Measurements from ENCODE around the gene AFF2.

AFF2 gene

GRCh38 chrX:148609515-148610327 is 109.3 kb downstream of the AFF2 start:
- H3K4me3 ChIP-seq (replicated peaks in 1 of 2; ENCODE audit: low read depth in 2 of 2, low read length in 2 of 2), result no peak overlapping the region
- TF ChIP-seq, protein P1, sequence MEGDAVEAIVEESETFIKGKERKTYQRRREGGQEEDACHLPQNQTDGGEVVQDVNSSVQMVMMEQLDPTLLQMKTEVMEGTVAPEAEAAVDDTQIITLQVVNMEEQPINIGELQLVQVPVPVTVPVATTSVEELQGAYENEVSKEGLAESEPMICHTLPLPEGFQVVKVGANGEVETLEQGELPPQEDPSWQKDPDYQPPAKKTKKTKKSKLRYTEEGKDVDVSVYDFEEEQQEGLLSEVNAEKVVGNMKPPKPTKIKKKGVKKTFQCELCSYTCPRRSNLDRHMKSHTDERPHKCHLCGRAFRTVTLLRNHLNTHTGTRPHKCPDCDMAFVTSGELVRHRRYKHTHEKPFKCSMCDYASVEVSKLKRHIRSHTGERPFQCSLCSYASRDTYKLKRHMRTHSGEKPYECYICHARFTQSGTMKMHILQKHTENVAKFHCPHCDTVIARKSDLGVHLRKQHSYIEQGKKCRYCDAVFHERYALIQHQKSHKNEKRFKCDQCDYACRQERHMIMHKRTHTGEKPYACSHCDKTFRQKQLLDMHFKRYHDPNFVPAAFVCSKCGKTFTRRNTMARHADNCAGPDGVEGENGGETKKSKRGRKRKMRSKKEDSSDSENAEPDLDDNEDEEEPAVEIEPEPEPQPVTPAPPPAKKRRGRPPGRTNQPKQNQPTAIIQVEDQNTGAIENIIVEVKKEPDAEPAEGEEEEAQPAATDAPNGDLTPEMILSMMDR (IDR thresholded peaks at IDR 0.05; ENCODE audit: low read depth, low read length), result no peak
- DNase-seq (ENCODE audit: low read depth in 2 of 2), result no peak

GRCh38 chrX:148610328-148610698 is 109.9 kb downstream of the AFF2 start:
- no peak overlapping the region for H3K4me3 ChIP-seq (replicated peaks in 1 of 2; ENCODE audit: low read depth in 2 of 2, low read length in 2 of 2)
- no peak for DNase-seq (ENCODE audit: low read depth in 2 of 2)
- TF ChIP-seq, protein P1 (IDR thresholded peaks at IDR 0.05; ENCODE audit: low read depth, low read length), result no peak

DNA sequence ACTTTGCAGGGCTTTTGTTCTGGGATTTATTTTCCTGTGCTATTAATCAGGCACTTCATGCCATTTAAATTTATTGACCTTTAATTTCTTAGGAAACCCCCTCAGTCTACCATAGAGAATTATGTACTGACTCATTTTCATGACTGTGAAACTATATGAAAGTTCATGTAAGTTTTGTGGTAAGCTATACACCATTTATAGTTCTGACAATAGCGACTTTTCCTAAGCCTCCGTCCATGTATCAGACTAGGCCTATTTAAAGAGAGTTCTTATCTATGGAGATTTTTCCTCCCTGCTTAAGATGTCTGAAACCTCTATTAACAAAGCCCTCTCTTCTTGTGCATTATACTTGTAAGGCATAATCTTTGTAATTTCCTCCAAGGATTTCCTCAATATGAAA is 111.6 kb downstream of the AFF2 start:
- TF ChIP-seq, protein P1 (IDR thresholded peaks at IDR 0.05; ENCODE audit: low read depth, low read length), result no peak
- H3K4me3 ChIP-seq (replicated peaks in 1 of 2; ENCODE audit: low read depth in 2 of 2, low read length in 2 of 2), result no peak overlapping the region
- no peak for DNase-seq (ENCODE audit: low read depth in 2 of 2)

DNA sequence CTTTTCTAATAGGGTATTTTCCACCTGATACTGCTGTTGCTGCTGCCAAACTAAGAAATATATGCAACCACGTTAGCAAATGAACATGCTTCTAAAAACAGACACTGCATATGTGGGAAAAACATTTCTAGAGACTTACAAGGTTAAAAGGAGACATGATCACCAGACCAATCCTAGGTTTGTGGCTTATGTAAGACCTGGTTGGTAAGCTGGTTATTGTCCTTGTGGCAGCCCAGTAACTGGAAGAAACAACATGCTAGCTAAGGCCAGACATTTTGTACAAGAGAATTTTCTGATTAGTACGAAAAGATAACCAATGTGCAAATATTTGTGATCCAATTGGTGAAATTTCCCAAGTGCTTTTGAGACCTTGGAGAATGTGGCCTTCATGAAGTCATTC is 112.0 kb downstream of the AFF2 start:
- DNase-seq (ENCODE audit: low read depth in 2 of 2), result no peak
- H3K4me3 ChIP-seq (replicated peaks in 1 of 2; ENCODE audit: low read depth in 2 of 2, low read length in 2 of 2), result no peak overlapping the region
- TF ChIP-seq, protein P1 (IDR thresholded peaks at IDR 0.05; ENCODE audit: low read depth, low read length), result no peak

DNA sequence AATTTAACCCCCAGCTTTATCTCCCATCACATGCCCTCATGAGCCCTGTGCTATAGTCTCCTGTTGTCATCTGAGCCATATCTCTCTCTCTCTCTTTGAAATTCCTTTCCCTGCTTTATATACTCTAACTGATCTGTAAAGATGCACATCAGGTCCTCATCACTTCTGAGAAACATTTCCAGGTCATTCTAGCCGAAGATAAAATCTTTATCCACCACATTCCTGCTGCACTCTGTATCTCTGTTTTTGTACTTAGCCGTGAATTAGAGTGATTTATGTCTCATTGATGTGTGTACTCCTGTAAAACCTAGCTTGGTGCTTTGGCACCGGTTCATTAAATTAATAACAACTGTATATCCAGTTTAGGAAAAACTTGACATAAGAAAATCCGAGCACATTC is 113.2 kb downstream of the AFF2 start:
- TF ChIP-seq, protein P1 (IDR thresholded peaks at IDR 0.05; ENCODE audit: low read depth, low read length), result no peak
- no peak overlapping the region for H3K4me3 ChIP-seq (replicated peaks in 1 of 2; ENCODE audit: low read depth in 2 of 2, low read length in 2 of 2)
- DNase-seq (ENCODE audit: low read depth in 2 of 2), result no peak

DNA sequence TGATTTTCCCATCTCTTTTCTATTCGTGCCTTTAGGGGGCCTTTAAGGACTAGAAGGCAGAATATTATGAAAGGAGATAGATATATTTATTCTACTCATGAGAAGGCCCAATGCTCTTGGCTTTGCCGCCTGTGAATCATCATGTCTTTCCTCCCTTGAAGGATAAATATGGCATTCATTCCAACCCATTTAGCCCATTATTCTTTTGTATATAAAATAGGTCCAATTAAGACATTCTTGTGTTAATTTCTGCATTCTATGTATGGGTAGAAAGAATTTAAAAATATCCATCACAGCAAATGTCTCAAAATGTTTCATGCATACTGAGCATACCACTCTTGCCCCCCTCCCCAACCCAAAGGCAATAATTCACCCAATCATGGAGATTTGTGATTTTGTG is 115.1 kb downstream of the AFF2 start:
- no peak for DNase-seq (ENCODE audit: low read depth in 2 of 2)
- H3K4me3 ChIP-seq (replicated peaks in 1 of 2; ENCODE audit: low read depth in 2 of 2, low read length in 2 of 2), result no peak overlapping the region
- TF ChIP-seq, protein P1 (IDR thresholded peaks at IDR 0.05; ENCODE audit: low read depth, low read length), result no peak

Measured in cardiac fibroblast (primary cell).